Stimulated activated CD4-positive, alpha-beta T cell treated with anti-CD3 and anti-CD28 coated beads, TNF-alpha, amount 100 ng/mL, for 4 hours (primary cell): ENCODE results near the gene HS3ST4.
"Not testable (repeated sequence)": the region's sequence is repeated elsewhere in the genome, so short reads cannot be mapped to it uniquely, and the experiment has no call there.

Source experiments
- DNase-seq, 3 experiments: peaks; one replicate each; pipeline ENCODE4 v3.0.0-alpha.2; 2020; ENCODE audit warnings: low read depth in 3 of 3

Gene HS3ST4

DNA sequence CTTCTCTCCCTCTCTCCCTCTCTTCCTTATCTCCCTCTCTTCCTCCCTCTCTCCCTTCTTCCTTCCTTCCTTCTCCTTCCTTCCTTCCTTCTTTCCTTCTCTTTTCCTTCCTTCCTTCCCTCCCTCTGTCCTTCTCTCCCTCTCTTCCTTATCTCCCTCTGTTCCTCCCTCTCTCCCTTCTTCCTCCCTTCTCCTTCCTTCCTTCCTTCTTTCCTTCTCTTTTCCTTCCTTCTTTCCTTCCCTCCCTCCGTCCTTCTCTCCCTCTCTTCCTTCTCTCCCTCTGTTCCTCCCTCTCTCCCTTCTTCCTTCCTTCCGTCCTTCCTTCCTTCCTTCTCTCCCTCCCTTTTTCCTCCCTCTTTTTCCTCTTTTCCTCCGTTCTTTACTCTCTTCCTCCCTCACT is 38.6 kb downstream of the HS3ST4 start:
- DNase-seq = no peak

DNA sequence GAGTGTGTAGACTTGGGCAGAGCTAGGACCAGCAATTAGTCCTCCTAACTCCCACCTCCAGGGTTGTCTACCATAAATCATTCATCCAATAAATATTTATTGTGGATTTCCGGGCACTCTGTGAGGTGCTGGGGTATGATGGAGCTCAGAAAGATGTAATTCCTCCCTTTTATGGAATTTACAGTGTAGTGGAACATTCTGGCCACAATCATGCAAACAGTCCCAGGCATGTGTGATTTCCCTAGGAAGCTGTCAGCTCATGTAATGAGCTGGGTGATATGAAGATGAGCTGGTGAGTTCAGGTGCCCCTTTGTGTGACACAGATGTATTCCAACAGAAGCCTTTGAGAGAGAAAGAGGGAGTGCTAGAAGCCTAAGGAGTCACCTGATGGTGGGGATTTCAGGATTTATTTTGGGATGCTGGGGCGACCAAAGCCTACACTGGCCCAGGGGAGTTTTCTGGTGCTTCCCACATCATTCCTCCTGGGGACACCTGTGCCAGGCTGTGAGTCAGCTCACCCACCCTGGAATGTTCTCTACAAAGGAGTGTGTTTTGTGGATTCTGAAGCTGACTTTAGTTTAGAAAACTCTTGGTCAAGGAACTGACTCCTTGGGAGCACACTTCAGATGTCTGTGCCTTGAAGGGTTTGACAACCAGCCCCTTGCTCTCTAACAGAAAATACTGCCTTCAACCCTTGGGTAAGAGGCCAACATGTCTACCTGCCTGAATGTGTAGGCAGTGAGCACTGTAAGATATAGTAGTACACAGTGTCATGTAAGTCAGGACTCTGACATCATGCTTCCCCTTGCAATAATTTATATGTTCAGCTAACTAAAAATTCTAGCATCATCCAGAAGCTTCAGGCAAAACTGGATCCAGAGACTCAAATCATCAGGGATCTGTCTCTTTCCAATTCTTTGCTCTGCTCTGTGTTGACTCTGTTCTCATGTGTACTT is 42.9 kb downstream of the HS3ST4 start:
- DNase-seq = no peak

DNA sequence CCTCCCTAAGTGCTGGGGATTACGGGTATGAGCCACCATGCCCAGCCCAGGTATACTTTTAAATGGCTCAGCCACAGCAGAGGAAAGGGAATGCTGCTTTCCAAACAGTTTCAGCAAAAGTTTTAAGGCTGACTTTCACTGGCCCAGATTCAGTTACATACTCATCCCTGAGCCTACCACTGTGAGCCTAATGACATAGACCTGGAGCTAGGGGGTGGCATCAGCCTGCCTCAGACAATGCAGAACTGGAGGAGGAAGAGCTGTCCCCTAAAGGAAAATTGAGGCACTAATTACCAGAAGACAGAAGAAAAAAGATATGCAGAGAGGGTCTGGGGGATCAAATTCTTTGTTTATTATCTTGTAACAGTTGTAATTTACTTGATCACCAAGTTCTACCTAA is 43.9 kb downstream of the HS3ST4 start:
- DNase-seq = no peak

DNA sequence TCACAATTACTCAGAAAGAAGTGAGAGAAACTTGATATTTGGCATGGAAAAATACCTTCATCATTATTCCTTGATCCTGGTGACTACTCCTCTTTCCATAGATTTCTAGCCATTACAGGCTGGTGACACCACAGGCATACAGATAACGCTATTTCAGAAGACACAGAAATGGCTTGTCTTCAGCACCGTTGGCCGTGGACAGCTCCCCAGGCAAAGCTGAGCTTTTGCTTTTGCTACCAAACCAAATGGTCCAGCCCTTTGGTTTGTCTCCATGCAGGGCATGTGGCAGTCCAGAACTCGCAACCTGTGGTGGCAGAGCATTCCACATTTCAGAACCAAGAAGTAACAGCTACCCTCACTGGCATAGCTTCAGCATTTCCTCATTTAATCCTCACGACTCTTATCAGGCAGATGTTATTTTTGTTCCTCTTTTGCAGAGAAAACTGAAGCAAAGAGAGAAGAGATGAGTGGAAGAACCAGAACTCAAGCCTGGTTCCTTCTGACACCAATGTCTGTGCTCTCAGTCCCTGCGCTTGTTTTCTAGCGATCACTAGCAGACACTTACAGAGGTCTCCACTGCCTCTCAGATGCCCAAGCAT is 55.5 kb downstream of the HS3ST4 start:
- DNase-seq = no peak

DNA sequence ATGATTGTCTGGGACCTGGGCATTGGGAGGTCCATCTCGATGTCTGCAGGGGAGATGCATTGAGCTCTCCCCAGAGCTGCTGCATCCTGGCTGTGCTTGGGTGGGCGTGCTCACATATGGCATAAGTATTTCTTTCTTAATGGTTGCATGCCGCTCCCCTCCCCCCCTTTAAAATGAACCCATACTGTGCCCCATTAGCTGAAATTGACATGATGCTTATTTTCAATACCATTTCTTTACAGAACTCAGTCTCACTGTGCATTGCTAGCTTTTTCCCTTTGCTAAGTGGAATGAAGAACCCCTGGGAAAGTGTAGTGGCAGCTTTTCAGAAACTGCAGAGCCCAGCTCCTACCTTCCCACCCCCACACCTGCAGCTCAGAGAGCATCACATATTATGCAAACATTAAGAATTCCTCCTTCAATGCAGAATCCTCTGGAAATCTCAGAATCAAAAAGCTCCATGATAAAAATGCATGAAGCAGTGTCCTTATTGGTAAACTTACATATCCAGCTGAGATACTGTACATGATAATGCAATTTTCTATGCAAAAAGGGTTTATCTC is 56.4 kb downstream of the HS3ST4 start:
- no peak for DNase-seq

DNA sequence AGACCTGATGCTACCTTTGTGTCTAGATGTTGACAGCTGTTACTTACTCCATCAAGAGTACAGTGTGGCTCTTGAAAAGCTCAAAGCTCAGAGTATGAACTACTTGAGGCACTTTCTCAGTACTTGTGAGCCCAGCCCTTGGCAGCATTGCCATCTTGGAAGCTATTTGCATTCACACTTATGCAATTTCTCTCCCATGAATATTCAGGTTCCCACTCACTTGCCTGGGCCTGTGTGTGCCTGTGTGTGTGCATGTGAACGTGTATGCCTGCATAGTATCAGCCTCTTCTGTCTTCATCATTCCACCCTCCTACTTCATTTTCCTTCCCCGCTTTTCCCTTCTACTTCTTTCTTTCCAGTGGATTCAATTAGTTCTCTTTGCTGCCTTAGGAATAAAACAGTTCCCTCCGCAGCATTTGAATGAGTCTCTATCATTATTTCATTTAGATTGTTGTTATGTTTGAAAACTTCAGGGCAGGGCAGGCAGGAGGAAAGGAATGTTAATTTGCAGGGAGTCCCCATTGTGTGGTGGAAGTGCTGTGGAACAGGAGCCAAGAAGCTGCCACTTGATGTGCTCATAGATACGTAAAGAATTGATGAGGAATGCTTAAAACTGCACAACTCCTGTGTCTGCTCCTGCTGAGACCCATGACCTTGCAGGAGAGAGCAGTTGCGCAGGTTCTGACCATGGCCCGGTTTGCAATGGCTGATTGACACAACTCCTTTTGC is 58.9 kb downstream of the HS3ST4 start:
- DNase-seq = no peak

DNA sequence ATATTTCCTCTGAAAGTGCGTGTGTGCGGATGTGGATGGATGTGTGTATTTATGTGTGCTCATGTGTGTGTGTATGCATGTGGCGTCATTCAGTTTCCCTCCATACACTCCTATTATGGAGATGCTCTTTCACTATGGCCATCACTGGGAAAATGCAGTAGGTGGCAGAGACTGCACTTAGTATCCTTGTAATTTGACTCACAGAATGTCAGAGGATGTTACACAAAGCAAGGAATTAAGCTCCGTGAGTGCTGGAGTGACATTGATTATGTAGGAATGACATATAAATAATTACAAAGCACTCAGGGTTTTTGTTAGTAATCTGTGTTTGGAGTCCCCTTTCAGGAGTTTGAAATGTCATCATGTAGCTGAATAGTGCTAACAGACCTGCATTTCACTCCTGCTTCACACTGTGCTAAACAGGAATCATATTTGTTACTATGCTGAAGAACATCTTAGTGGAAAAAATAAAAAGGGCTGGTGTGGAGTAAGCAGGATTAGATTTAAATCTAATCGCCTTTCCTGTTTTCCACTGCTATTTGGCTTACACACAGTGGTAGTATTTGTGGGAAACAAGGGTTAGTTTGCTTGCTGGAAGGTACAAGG is 59.6 kb downstream of the HS3ST4 start:
- DNase-seq = no peak

DNA sequence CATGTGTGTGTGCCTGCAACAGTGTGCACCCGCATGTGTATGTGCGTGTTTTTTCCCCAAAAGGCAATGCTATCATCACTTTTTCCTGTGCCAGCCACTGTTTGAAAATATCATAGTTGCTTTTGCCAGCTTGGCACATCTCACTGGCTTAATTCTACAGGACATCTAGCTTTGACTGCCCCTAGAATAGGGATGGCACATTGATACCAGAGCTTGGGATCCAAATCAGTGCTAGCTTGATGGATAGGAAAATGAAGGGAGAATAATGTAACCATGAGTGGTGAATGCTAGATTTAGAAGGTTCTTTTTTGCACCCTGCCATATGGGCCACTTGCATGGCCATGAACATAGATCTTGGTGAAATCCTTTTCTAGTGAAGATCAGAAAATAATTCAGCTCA is 72.7 kb downstream of the HS3ST4 start:
- DNase-seq = no peak

DNA sequence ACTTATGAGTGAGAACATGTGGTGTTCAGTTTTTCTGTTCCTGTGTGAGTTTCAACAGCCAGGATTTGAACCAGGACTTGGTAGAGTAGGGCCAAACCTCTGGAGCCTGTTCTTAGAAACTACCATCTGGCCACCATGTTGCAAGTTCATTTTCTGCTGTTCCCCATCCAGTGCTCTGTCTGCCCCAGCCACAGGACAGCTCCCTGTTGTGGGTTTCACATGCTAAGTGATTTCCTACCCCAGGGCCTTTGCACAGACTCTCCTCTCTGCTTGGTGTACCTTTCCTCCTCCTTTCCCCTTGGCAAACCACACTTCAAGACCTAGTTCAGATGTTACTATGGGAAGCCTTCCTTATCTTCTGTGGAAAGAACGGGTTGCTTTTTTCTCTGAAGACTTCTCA is 79.5 kb downstream of the HS3ST4 start:
- no peak for DNase-seq

DNA sequence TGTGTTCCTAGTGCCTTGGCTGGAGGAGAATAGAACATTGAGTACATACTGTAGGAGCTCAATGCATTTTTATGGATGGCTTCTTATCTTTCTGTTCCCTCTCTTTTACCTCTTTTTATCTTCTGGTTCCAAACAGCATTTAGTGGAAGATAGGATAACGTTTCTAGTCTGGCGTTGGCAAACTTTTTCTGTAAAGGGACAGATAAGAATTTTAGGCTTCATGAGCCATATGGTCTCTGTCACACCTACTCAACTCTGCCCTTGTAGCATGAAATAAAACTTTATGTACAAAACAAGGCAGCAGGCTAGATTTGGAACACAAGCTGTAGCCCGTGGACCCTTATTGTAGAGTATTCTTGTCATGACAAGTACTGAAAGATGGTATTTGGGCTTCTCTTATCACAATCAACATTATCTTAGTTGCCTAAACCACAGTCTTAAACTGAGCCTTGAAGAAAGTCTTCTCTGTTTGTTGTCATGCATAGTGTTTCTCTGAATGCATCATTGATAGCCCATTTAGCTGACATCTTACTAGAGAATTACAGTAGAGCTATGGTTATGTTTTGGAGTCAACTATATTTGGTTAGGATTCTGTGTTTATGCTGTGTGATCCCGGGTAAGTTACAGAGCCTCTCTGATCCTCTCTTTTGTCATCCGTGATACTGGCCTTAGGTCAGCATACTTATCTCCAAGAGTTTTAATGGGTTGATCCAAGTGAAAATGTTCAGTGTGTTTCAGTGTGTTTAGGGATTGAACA is 80.2 kb downstream of the HS3ST4 start:
- DNase-seq = no peak

DNA sequence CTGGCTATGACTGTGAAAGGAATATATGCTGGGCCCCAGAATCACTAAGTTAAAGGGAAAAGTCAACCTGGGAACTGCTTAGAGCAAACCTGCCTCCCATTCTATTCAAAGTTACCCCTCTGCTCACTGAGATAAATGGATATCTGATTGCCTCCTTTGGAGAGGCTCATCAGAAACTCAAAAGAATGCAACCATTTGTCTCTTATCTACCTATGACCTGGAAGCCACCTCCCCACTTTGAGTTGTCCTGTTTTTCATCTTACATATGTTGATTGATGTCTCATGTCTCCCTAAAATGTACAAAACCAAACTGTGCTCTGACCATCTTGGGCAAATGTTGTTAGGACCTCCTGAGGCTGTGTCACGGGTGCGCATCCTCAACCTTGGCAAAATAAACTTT is 84.5 kb downstream of the HS3ST4 start:
- DNase-seq = not testable (repeated sequence)

DNA sequence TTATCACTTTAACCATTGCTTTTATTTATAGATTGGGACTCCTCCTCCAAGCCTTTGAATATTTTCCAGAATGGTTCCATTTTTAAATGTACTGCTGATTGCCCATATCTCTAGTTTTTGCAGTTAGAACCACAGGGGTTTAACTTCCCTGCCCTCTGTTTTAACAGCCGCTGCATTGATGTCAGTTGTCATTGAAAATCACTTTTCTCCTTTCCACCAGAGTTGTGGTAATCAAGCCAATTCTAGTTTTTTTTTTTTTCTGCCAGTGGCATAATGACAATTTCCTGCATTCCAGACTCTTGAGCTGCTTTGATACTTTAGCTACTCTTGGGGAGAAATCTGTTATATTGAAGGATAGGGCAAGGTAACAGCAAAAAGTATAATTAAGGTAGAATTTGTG is 91.5 kb downstream of the HS3ST4 start:
- DNase-seq = no peak

DNA sequence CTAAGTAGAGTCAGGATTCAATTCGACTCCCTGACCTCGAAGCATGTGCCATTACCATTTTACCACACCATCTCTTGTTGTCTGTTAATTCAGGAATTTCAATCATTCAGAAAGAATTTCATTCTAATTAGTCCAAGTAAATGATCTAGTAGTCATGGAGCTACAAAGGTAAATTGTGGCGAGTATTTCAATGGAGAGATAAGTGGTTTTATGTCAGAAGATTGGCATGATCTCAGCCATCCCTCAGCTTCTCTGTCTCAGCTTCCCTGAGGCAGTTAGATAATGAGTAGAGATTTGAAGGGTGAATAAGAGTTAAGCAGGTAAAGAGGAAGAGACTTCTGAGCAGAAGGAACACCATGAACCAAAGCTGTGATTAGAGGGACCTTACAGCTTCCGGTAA is 93.6 kb downstream of the HS3ST4 start:
- no peak for DNase-seq

DNA sequence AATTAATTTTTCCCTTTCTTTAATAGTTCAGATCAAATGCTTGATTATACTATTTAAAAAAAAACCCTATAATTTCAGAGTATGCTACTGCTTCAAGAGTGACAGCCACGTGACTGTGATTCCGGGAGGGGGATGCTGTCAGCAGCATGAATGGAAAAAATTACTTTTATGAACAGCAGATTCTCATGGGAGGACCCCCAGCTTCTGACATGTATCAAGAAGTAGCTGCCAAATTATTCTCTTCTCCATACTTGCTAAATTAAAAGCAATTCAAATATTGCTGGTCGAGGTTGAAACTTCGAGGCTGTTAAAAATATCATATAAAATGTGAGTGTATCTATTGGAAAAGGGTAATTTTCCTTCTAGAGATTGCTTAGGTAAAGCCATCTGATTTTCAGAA is 95.0 kb downstream of the HS3ST4 start:
- no peak for DNase-seq

DNA sequence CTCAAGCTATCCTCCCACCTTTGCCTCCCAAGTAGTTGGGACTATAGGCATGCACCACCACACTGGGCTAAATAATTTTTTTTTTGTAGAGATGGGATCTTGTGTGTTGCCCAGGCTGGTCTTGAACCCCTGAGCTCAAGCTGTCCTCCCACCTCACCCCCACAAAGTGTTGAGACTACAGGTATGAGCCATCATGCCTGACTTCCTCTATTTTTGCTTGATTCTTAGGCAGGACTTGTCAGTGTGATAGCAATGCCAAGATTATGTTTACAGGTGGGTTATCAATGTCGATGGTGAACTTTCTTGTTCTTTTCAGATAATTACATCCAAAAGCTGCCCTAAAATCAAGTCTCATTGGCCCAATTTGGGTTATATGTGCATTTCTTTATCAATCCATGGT is 96.9 kb downstream of the HS3ST4 start:
- no peak for DNase-seq

DNA sequence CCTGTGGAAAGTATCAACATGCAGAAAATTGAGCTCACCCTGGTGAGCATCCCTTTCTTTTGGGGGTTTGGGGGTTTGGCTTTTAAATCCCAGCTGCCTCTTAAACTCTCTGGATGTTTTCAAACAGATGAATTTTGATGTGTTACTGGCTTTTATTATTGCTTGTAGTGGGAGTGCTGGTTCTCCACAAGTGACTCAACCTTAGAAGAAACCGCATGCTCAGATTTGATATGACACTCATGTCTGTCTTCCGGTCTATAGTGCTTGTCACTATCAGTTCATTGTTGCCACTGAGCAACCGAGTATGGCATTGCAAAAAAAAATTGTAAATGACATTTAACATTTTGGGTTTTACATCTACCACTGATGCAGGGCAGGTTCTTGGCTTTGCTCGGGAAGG is 104.5 kb downstream of the HS3ST4 start:
- DNase-seq = no peak

DNA sequence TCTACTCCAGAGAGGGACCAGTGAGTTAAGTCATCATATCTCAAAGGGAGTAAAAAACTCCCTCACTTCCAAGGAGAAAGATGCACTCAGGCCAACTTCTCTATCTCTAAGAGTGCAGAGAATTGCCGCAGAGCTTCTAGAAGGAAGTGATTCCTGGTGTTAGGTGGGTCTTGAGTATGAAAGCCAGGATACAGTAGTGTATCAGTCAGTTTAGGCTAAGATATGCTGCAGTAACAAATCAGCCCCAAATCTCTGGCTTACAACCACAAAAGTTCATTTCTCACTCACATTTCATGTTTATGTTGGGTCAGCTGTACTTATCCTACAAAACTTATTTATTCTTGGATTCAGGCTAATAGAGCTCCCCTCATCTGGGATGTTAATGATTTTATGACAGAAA is 106.3 kb downstream of the HS3ST4 start:
- DNase-seq = no peak

DNA sequence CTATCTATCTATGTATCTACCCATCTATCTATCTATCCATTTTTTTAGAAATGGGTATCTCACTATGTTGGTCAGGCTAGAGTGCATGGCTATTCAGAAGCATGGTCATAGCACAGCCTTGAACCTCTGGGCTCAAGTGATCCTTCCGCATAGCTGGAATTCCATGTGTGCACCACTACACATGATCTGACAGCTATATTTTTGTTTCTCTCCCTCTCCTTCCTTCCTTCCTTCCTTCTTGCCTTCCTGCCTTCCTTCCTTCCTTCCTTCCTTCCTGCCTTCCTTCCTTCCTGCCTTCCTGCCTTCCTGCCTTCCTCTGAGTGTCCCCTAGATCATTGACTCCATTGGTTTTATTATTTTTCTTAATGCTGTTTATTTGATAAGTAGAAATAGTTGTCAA is 108.1 kb downstream of the HS3ST4 start:
- no peak for DNase-seq

DNA sequence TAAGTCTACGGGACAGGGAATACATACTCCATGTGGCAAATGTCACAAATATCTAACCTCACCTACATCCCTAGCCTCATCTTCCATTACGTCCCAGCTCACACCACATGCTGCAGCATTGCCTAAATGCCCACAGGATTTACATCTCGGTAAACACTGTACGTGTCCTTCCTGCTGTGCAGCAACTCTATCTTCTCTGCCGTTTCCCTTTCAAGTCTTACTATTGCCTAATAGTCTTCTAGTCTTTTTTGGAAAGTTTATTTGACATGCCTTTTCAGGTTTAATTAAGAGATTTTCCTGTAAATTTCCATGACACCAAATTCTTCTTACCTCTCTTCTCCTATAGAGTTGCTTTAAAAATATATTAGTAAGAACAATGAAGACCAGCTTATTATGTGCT is 120.5 kb downstream of the HS3ST4 start:
- DNase-seq = no peak

DNA sequence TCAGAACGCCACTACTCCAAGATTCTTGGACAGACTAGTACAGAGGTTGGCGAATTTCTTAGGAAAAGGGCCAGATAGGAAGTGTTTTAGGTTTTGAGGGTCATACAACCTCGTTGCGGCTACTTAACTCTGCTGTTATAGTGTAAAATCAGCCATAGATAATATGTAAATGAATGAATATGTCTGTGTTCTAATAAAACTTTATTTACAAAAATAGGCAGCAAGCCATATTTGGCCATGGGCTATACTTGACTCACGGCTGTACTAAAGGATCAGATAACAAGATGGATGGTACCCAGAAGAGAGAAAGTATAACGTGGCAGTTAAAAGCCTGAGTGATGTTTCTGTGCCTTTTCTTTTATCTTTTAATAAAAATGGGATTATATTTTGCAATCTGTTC is 125.5 kb downstream of the HS3ST4 start:
- DNase-seq = no peak

DNA sequence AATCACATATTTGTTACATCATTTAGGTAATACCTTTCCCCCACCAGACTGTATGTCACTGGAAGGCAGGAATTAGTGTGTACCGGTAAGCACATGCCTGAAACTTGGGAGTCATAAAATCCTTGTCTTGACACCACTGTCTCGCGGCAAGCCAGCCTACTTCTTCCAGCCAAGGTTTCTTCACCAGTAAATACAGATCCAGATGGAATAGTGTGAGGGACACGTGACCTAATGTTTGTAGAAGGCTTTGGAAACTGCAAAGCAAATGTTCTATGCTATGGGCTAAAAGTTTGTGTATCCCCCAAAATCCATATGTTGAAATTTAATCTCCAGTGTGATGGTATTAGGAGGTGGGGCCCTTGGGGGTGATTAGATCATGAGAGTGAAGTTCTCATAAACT is 126.1 kb downstream of the HS3ST4 start:
- DNase-seq = no peak
